HEK293 (cell line): ENCODE results near the gene RAB24.

Source experiments
- CTCF ChIP-seq: fragments of 450-650 bp; formaldehyde crosslinking; IDR thresholded peaks from 2 replicates; pipeline ENCODE4 v1.5.1; 2016; ENCODE audit warnings: missing biosample characterization, missing genetic modification characterization
- IKZF3 ChIP-seq: fragments of 450-650 bp; IDR thresholded peaks from 2 replicates; pipeline ENCODE4 v1.5.0; 2018; ENCODE audit warnings: missing biosample characterization, mild to moderate bottlenecking, missing genetic modification characterization, moderate library complexity
- REPIN1 ChIP-seq: fragments of 450-650 bp; formaldehyde crosslinking; IDR thresholded peaks from 2 replicates; pipeline ENCODE4 v1.5.1; 2017; ENCODE audit warnings: missing biosample characterization, missing genetic modification characterization, low read depth
- REST ChIP-seq: fragments of 450-650 bp; formaldehyde crosslinking; IDR thresholded peaks from 2 replicates; pipeline ENCODE4 v1.5.1; 2016; ENCODE audit warnings: missing biosample characterization, missing genetic modification characterization
- TSHZ1 ChIP-seq: fragments of 450-650 bp; formaldehyde crosslinking; IDR thresholded peaks from 2 replicates; pipeline ENCODE4 v1.5.1; 2016; ENCODE audit warnings: missing biosample characterization, missing genetic modification characterization, borderline replicate concordance
- ZNF174 ChIP-seq: fragments of 450-650 bp; formaldehyde crosslinking; IDR thresholded peaks from 2 replicates; pipeline ENCODE4 v1.5.0; 2017; ENCODE audit warnings: missing biosample characterization, mild to moderate bottlenecking, missing genetic modification characterization
- ZNF274 ChIP-seq, 2 experiments: fragments of 200-500 bp in 1 of 2; fragments of 450-650 bp in 1 of 2; sonication (Bioruptor generic) in 1 of 2; formaldehyde crosslinking in 1 of 2; IDR thresholded peaks; 2 replicates each; pipeline versions ENCODE4 v1.5.1 to v1.6.1; 2014 to 2016; ENCODE audit warnings: borderline replicate concordance in 1 of 2, inconsistent platforms in 1 of 2, low read length in 1 of 2, missing biosample characterization in 1 of 2, missing genetic modification characterization in 1 of 2
- ZNF404 ChIP-seq: fragments of 450-650 bp; formaldehyde crosslinking; IDR thresholded peaks from 2 replicates; pipeline ENCODE4 v1.5.1; 2017; ENCODE audit warnings: missing biosample characterization, missing genetic modification characterization
- ZNF561 ChIP-seq: fragments of 450-650 bp; IDR thresholded peaks from 2 replicates; pipeline ENCODE4 v1.5.1; 2018; ENCODE audit warnings: missing biosample characterization, missing genetic modification characterization, borderline replicate concordance
- ZNF580 ChIP-seq: fragments of 450-650 bp; formaldehyde crosslinking; IDR thresholded peaks from 2 replicates; pipeline ENCODE4 v1.5.1; 2016; ENCODE audit warnings: missing biosample characterization, missing genetic modification characterization
- ZNF704 ChIP-seq: fragments of 450-650 bp; formaldehyde crosslinking; IDR thresholded peaks from 2 replicates; pipeline ENCODE4 v1.5.1; 2016; ENCODE audit warnings: missing biosample characterization, missing genetic modification characterization
- ZNF792 ChIP-seq: fragments of 450-650 bp; formaldehyde crosslinking; IDR thresholded peaks from 2 replicates; pipeline ENCODE4 v1.5.1; 2016; ENCODE audit warnings: missing biosample characterization, missing genetic modification characterization

- TF ChIP-seq ZNF404 (tag by site-specific recombination) (no peak), CTCF (no peak), ZNF704 (no peak), REPIN1 (tag by site-specific recombination) (no peak), IKZF3 (no peak), ZNF580 (tag by site-specific recombination) (no peak), REST (tag by site-specific recombination) (no peak), ZNF174 (tag by site-specific recombination) (no peak), ZNF274 (IDR thresholded peaks at IDR 0.05; ENCODE audit: low read length) (no peak), ZNF274 (tag by site-specific recombination; IDR thresholded peaks at IDR 0.05; ENCODE audit: borderline replicate concordance) (no peak), TSHZ1 (tag by site-specific recombination) (no peak), ZNF561 (tag by site-specific recombination) (no peak), ZNF792 (tag by site-specific recombination) (no peak)
Measured at GRCh38 chr5:177338251-177339106, 35.0 kb upstream of the RAB24 start.
